Stimulated activated naive CD8-positive, alpha-beta T cell treated with anti-CD3 and anti-CD28 coated beads, Interleukin-15, amount 100 ng/mL, for 72 hours (primary cell): ENCODE data around the gene ELK1.
"Not testable (repeated sequence)": the region's sequence is repeated elsewhere in the genome, so short reads cannot be mapped to it uniquely, and the experiment has no call there.

ENCODE experiments used
- ATAC-seq: fragments of 150-1000 bp; cut with Tn5 transposase; 2 replicates; pipeline ENCODE4 v1.10.0; 2021; ENCODE audit warnings: mild to moderate bottlenecking, moderate library complexity
- DNase-seq, 2 donors: peaks; one replicate each; pipeline ENCODE4 v3.0.0; 2021 to 2022
- H3K27ac Mint-ChIP-seq, 2 donors: one replicate each; pipeline ENCODE4 v1.8.0; 2022; ENCODE audit warnings: mild to moderate bottlenecking in 2 of 2, mixed read lengths in 2 of 2, moderate library complexity in 2 of 2
- H3K27me3 Mint-ChIP-seq: one replicate; pipeline ENCODE4 v1.8.0; 2022; ENCODE audit warnings: mixed read lengths
- H3K4me1 Mint-ChIP-seq: one replicate; pipeline ENCODE4 v1.8.0; 2022; ENCODE audit warnings: mild to moderate bottlenecking, mixed read lengths
- H3K4me3 Mint-ChIP-seq, 2 donors: one replicate each; pipeline ENCODE4 v1.8.0; 2022; ENCODE audit warnings: mild to moderate bottlenecking in 2 of 2, mixed read lengths in 2 of 2, moderate library complexity in 1 of 2
- H3K9me3 Mint-ChIP-seq, 2 donors: one replicate each; pipeline ENCODE4 v1.8.0; 2022; ENCODE audit warnings: mixed read lengths in 2 of 2

Gene ELK1

GRCh38 chrX:47607091-47607490 is 43.3 kb downstream of the ELK1 start:
- DNase-seq (no peak), ATAC-seq (no peak)
- Mint-ChIP-seq H3K9me3 (no peaks in the 10 kb centered on the region), H3K4me1 (peaks cover 9% of the 10 kb centered on the region), H3K4me3 (no peak overlapping the region), H3K27ac (no peak overlapping the region), H3K27me3 (no peaks in the 10 kb centered on the region)

GRCh38 chrX:47605024-47605423 is 45.3 kb downstream of the ELK1 start:
- H3K4me1 Mint-ChIP-seq, result peaks cover 9% of the 10 kb centered on the region
- H3K27ac Mint-ChIP-seq, result no peak overlapping the region
- H3K9me3 Mint-ChIP-seq, result no peaks in the 10 kb centered on the region
- H3K27me3 Mint-ChIP-seq, result no peaks in the 10 kb centered on the region
- H3K4me3 Mint-ChIP-seq, result no peak overlapping the region
- DNase-seq (no peak), ATAC-seq (no peak)

GRCh38 chrX:47603125-47603524 is 47.2 kb downstream of the ELK1 start:
- not testable (repeated sequence) for H3K9me3 Mint-ChIP-seq, ATAC-seq, H3K4me3 Mint-ChIP-seq, H3K27ac Mint-ChIP-seq, DNase-seq, H3K4me1 Mint-ChIP-seq, H3K27me3 Mint-ChIP-seq

- Mint-ChIP-seq H3K4me3 (no peak overlapping the region), H3K9me3 (peaks cover 5 to 7% of the 10 kb centered on the region in 2 donors)
Measured at GRCh38 chrX:47597222-47597621, 53.1 kb downstream of the ELK1 start.

GRCh38 chrX:47596256-47596655 is 54.1 kb downstream of the ELK1 start:
- no peak overlapping the region for H3K4me3 Mint-ChIP-seq
- DNase-seq (no peak), ATAC-seq (no peak)
- peak overlapping the region in 1 of 2 donors; percentile 74 for H3K27ac Mint-ChIP-seq
- no peaks in the 10 kb centered on the region for H3K27me3 Mint-ChIP-seq
- H3K4me1 Mint-ChIP-seq, result no peaks in the 10 kb centered on the region
- peaks cover 5 to 7% of the 10 kb centered on the region in 2 donors for H3K9me3 Mint-ChIP-seq

More at GRCh38 chrX:47597222-47597621, 53.1 kb downstream of the ELK1 start:
- H3K27ac Mint-ChIP-seq, result no peak overlapping the region
- no peaks in the 10 kb centered on the region for H3K27me3 Mint-ChIP-seq
- ATAC-seq, result no peak
- DNase-seq, result no peak
- no peaks in the 10 kb centered on the region for H3K4me1 Mint-ChIP-seq

GRCh38 chrX:47595716-47596251 is 54.6 kb downstream of the ELK1 start:
- Mint-ChIP-seq H3K4me1 (no peaks in the 10 kb centered on the region), H3K27ac (peak overlapping the region; percentile 42 to 74), H3K9me3 (peaks cover 5 to 7% of the 10 kb centered on the region in 2 donors), H3K27me3 (no peaks in the 10 kb centered on the region), H3K4me3 (no peak overlapping the region)
- no peak for DNase-seq
- no peak for ATAC-seq

GRCh38 chrX:47593522-47593921 is 56.8 kb downstream of the ELK1 start:
- no peak for ATAC-seq
- Mint-ChIP-seq H3K4me1 (no peaks in the 10 kb centered on the region), H3K4me3 (no peak overlapping the region), H3K9me3 (peaks cover 5 to 7% of the 10 kb centered on the region in 2 donors), H3K27me3 (no peaks in the 10 kb centered on the region), H3K27ac (no peak overlapping the region)
- no peak for DNase-seq

- no peaks in the 10 kb centered on the region for H3K9me3 Mint-ChIP-seq
- H3K27ac Mint-ChIP-seq, result no peak overlapping the region
- DNase-seq, result no peak
- H3K4me3 Mint-ChIP-seq, result no peak overlapping the region
- peaks cover 5% of the 10 kb centered on the region for H3K4me1 Mint-ChIP-seq
- no peaks in the 10 kb centered on the region for H3K27me3 Mint-ChIP-seq
- no peak for ATAC-seq
Measured at GRCh38 chrX:47590984-47591383, 59.4 kb downstream of the ELK1 start.

GRCh38 chrX:47587906-47588735 is 62.2 kb downstream of the ELK1 start:
- ATAC-seq, result no peak
- DNase-seq, result no peak
- Mint-ChIP-seq H3K27ac (no peak overlapping the region), H3K4me3 (no peak overlapping the region), H3K9me3 (no peaks in the 10 kb centered on the region), H3K27me3 (no peaks in the 10 kb centered on the region), H3K4me1 (peaks cover 15% of the 10 kb centered on the region)

GRCh38 chrX:47587091-47587891 is 63.1 kb downstream of the ELK1 start:
- H3K4me3 Mint-ChIP-seq, result no peak overlapping the region
- H3K4me1 Mint-ChIP-seq, result peaks cover 23% of the 10 kb centered on the region
- no peaks in the 10 kb centered on the region for H3K27me3 Mint-ChIP-seq
- DNase-seq (no peak), ATAC-seq (no peak)
- no peaks in the 10 kb centered on the region for H3K9me3 Mint-ChIP-seq
- no peak overlapping the region for H3K27ac Mint-ChIP-seq

- no peak overlapping the region for H3K4me3 Mint-ChIP-seq
- H3K4me1 Mint-ChIP-seq, result peaks cover 33% of the 10 kb centered on the region
- H3K9me3 Mint-ChIP-seq, result no peaks in the 10 kb centered on the region
- DNase-seq (no peak), ATAC-seq (no peak)
- no peak overlapping the region for H3K27ac Mint-ChIP-seq
- no peaks in the 10 kb centered on the region for H3K27me3 Mint-ChIP-seq
Measured at GRCh38 chrX:47586043-47586787, 64.1 kb downstream of the ELK1 start.
